Endothelial cell of umbilical vein (primary cell): Measurements from ENCODE around the gene LRCH1. TPM values are rescaled to one million over a fixed set of nuclear protein-coding genes. Genes with fewer than 3 reads are reported as not detected.

Experiments used
- BruUV-seq: library from RNA; stranded (reverse); fragments of 400-500 nt; replicated peaks from 2 replicates; lab custom pipeline; 2021; lab: Mats Ljungman, UMichigan
- CTCF ChIA-PET: fragments of 300-600, 350-600 bp; sonication (Branson Sonifier 250); formaldehyde crosslinking; loops from one replicate; lab custom pipeline; 2021; ENCODE audit warnings: antibody characterized with exemption, inconsistent platforms; lab: Charles Lee
- POLR2A ChIA-PET: fragments of 300-600, 350-600 bp; sonication (Branson Sonifier 250); formaldehyde crosslinking; loops from one replicate; lab custom pipeline; 2021; ENCODE audit warnings: antibody characterized with exemption, inconsistent platforms; lab: Charles Lee
- DNase-seq: peaks from one replicate; pipeline ENCODE4 v3.0.0-alpha.2; 2011; ENCODE audit warnings: low read depth, low spot score
- FAIRE-seq: peaks from 2 replicates; lab custom pipeline; 2011; peaks lifted over from hg19 to GRCh38; lab: Jason Lieb, UNC
- H2AFZ ChIP-seq: 2 replicates; pipeline ENCODE4 v1.6.0; 2012; ENCODE audit warnings: low read depth, low read length, control low read depth, inconsistent platforms
- H3K27ac ChIP-seq: 2 replicates; pipeline ENCODE4 v1.5.1; 2011; ENCODE audit warnings: low read depth, mild to moderate bottlenecking, control low read depth, low read length, moderate library complexity; ENCODE audit not compliant: insufficient read depth
- H3K27me3 ChIP-seq, 2 experiments: 2 replicates each; pipeline versions ENCODE4 v1.6.0 to v1.6.1; 2011; ENCODE audit warnings: low read length in 2 of 2, mixed read lengths in 1 of 2; ENCODE audit not compliant: control insufficient read depth in 2 of 2, insufficient read depth in 2 of 2
- H3K36me3 ChIP-seq, 2 experiments: 2 replicates in 1 of 2; 3 replicates in 1 of 2; pipeline ENCODE4 v1.5.1; 2011; ENCODE audit warnings: low read length in 2 of 2, mild to moderate bottlenecking in 1 of 2, moderate library complexity in 1 of 2; ENCODE audit not compliant: control insufficient read depth in 2 of 2, insufficient read depth in 2 of 2; ENCODE audit errors: extremely low read depth in 1 of 2
- H3K4me1 ChIP-seq: 3 replicates; pipeline ENCODE4 v1.5.1; 2011; ENCODE audit warnings: mild to moderate bottlenecking, low read length; ENCODE audit not compliant: control insufficient read depth, insufficient read depth; ENCODE audit errors: extremely low read depth
- H3K4me2 ChIP-seq: 2 replicates; pipeline ENCODE4 v1.6.1; 2011; ENCODE audit warnings: low read length, control low read depth, mixed read lengths; ENCODE audit not compliant: insufficient read depth
- H3K4me3 ChIP-seq, 3 experiments: fragments of 200-600 bp in 1 of 3; sonication (generic), shearing (Covaris generic) in 1 of 3; replicated peaks in 1 of 3; 2 replicates each; pipeline ENCODE4 v1.5.1; 2011 to 2016; ENCODE audit warnings: control low read depth in 3 of 3, low read length in 3 of 3, mild to moderate bottlenecking in 2 of 3, inconsistent platforms in 1 of 3, low read depth in 1 of 3, moderate library complexity in 1 of 3; ENCODE audit not compliant: insufficient read depth in 1 of 3
- H3K79me2 ChIP-seq: 2 replicates; pipeline ENCODE4 v1.6.0; 2012; ENCODE audit warnings: low read length, inconsistent platforms; ENCODE audit not compliant: control insufficient read depth, insufficient read depth
- H3K9ac ChIP-seq: replicated peaks from 2 replicates; pipeline ENCODE3; 2011; ENCODE audit warnings: low read length, control low read depth; ENCODE audit not compliant: insufficient read depth; ENCODE audit errors: extremely low read depth
- H3K9me1 ChIP-seq: replicated peaks from 3 replicates; pipeline ENCODE4 v1.6.0; 2011; ENCODE audit warnings: mild to moderate bottlenecking, low read length; ENCODE audit not compliant: control insufficient read depth, insufficient read depth; ENCODE audit errors: extremely low read depth
- H3K9me3 ChIP-seq: replicated peaks from 2 replicates; pipeline ENCODE4 v1.5.1; 2012; ENCODE audit warnings: low read length, inconsistent platforms; ENCODE audit not compliant: control insufficient read depth, insufficient read depth
- H4K20me1 ChIP-seq: replicated peaks from 2 replicates; pipeline ENCODE3; 2011; ENCODE audit warnings: mild to moderate bottlenecking, low read length; ENCODE audit not compliant: control insufficient read depth, insufficient read depth; ENCODE audit errors: extremely low read depth
- CTCF ChIP-seq, 2 donors: IDR thresholded peaks; 1 replicate in 1 of 2; 2 replicates in 1 of 2; pipeline ENCODE4 v1.5.1; 2011; ENCODE audit warnings: low read length in 2 of 2, mild to moderate bottlenecking in 2 of 2, moderate library complexity in 2 of 2, control low read depth in 1 of 2, inconsistent platforms in 1 of 2, low read depth in 1 of 2; ENCODE audit not compliant: insufficient read depth in 1 of 2; ENCODE audit errors: extremely low read depth in 1 of 2
- EZH2 ChIP-seq: IDR thresholded peaks from 2 replicates; pipeline ENCODE4 v1.6.1; 2012; ENCODE audit warnings: borderline replicate concordance, low read depth, mild to moderate bottlenecking, moderate library complexity, low read length, inconsistent platforms; ENCODE audit not compliant: severe bottlenecking
- JUN ChIP-seq: IDR thresholded peaks from 2 replicates; pipeline ENCODE4 v1.6.1; 2011; ENCODE audit warnings: borderline replicate concordance, low read depth; ENCODE audit not compliant: insufficient read length, insufficient read depth
- MYC ChIP-seq: IDR thresholded peaks from one replicate; pipeline ENCODE4 v1.6.1; 2011; ENCODE audit warnings: mild to moderate bottlenecking, low read depth, low read length
- POLR2A ChIP-seq: IDR thresholded peaks from 2 replicates; pipeline ENCODE4 v1.6.1; 2012; ENCODE audit warnings: low read depth, mild to moderate bottlenecking, control low read depth, low read length
- dilution Hi-C: fragments of 300-500 bp; cut with MboI; formaldehyde crosslinking; loops from one replicate; pipeline ENCODE4 v1.15.0; 2019; ENCODE audit warnings: low sequenced_read_pairs; ENCODE audit not compliant: extremely low pct_ligation_motif_present
- intact Hi-C: fragments of 100-400 bp; cut with micrococcal nuclease; formaldehyde crosslinking; loops from one replicate; pipeline ENCODE4 v1.10.0; 2022
- polyA plus RNA-seq, 4 experiments: library from polyadenylated mRNA; depleted of rRNA in 3 of 4; stranded (reverse) in 3 of 4; unstranded in 1 of 4; fragments of >200 nt; gene quantifications; 2 replicates each; pipeline versions ENCODE4 v1.2.1 to v1.2.3, GENCODE V29; 2011 to 2012; ENCODE audit warnings: missing spikeins in 1 of 4
- total RNA-seq: library from RNA; stranded (reverse); gene quantifications from 2 replicates; pipeline ENCODE4 v1.2.3, GENCODE V29; 2021

The LRCH1 gene
- total and polyA plus RNA-seq, 2 donors (not counting 3 experiments of a cell fraction or from before 2014, with no cell fraction given): 5.4 to 16.5 TPM

GRCh38 chr13:46745706-46746105 lies 192.7 kb downstream of the LRCH1 start:
- H3K9ac ChIP-seq: no peak overlapping the region
- TF ChIP-seq CTCF (IDR thresholded peaks at IDR 0.05; ENCODE audit: extremely low read depth in 1 of 2, insufficient read depth in 1 of 2, low read depth in 1 of 2, low read length in 2 of 2) (no peak), JUN (no peak), MYC (no peak), POLR2A (no peak), EZH2 (no peak)
- H2AFZ ChIP-seq: no peak overlapping the region
- no peaks in the 10 kb centered on the region for H3K9me3 ChIP-seq
- H3K27me3 ChIP-seq: no peaks in the 10 kb centered on the region
- dilution Hi-C loops: no loop called here
- no peak overlapping the region for H3K27ac ChIP-seq
- no peaks in the 10 kb centered on the region for H4K20me1 ChIP-seq
- BruUV-seq: no TSS peak
- DNase-seq (no peak), FAIRE-seq (no peak)
- H3K4me1 ChIP-seq: no peaks in the 10 kb centered on the region
- POLR2A ChIA-PET: no interaction called here
- H3K9me1 ChIP-seq: no peaks in the 10 kb centered on the region
- CTCF ChIA-PET: interaction anchor here (1.3 kb wide), 1 partner anchor 25 kb away, joined by 3 read pairs; no protein-coding TSS in a partner anchor
- H3K4me3 ChIP-seq: no peak overlapping the region
- intact Hi-C loops: no loop called here
- peaks cover 0 to 4% of the 10 kb centered on the region in 2 experiments for H3K36me3 ChIP-seq
- no peak overlapping the region for H3K4me2 ChIP-seq
- H3K79me2 ChIP-seq: no peaks in the 10 kb centered on the region
